DOHH2 (cell line): Measurements from ENCODE around the gene WWOX.

Source experiments
- H3F3A ChIP-seq: fragments of 200-600 bp; sonication (generic), shearing (Covaris generic); 2 replicates; pipeline ENCODE4 v1.6.0; 2016; ENCODE audit warnings: antibody characterized with exemption, mild to moderate bottlenecking; ENCODE audit not compliant: control insufficient read depth, insufficient read depth
- H3K27ac ChIP-seq: fragments of 200-600 bp; sonication (generic); 2 replicates; pipeline ENCODE4 v1.5.1; 2014; ENCODE audit warnings: low read depth, mild to moderate bottlenecking, low read length, moderate library complexity
- H3K27me3 ChIP-seq: fragments of 200-600 bp; sonication (generic); 2 replicates; pipeline ENCODE4 v1.6.1; 2014; ENCODE audit warnings: mild to moderate bottlenecking, low read length, mixed read lengths; ENCODE audit not compliant: control insufficient read depth
- H3K36me3 ChIP-seq: fragments of 200-600 bp; sonication (generic); 2 replicates; pipeline ENCODE4 v1.6.1; 2014; ENCODE audit warnings: mild to moderate bottlenecking, low read length, moderate library complexity, mixed read lengths; ENCODE audit not compliant: control insufficient read depth
- H3K4me1 ChIP-seq: fragments of 200-600 bp; sonication (generic); 2 replicates; pipeline ENCODE4 v1.6.1; 2014; ENCODE audit warnings: mild to moderate bottlenecking, low read length, mixed read lengths; ENCODE audit not compliant: control insufficient read depth
- H3K4me2 ChIP-seq: fragments of 200-600 bp; sonication (generic); 2 replicates; pipeline ENCODE4 v1.6.0; 2014; ENCODE audit warnings: mild to moderate bottlenecking, low read length, moderate library complexity
- H3K4me3 ChIP-seq: fragments of 200-600 bp; sonication (generic); 2 replicates; pipeline ENCODE4 v1.5.1; 2014; ENCODE audit warnings: mild to moderate bottlenecking, low read length, mixed read lengths
- H3K79me2 ChIP-seq: fragments of 200-600 bp; sonication (generic); 2 replicates; pipeline ENCODE4 v1.6.1; 2014; ENCODE audit warnings: mild to moderate bottlenecking, low read length, mixed read lengths; ENCODE audit not compliant: control insufficient read depth
- H3K9me2 ChIP-seq: fragments of 200-600 bp; sonication (generic); replicated peaks from 2 replicates; pipeline ENCODE4 v1.6.1; 2014; ENCODE audit warnings: mild to moderate bottlenecking, low read length, mixed read lengths; ENCODE audit not compliant: control insufficient read depth
- H3K9me3 ChIP-seq: fragments of 200-600 bp; sonication (generic); 2 replicates; pipeline ENCODE4 v1.6.1; 2014; ENCODE audit warnings: antibody characterized with exemption, low read length, mixed read lengths; ENCODE audit not compliant: control insufficient read depth, insufficient read depth
- H4K20me1 ChIP-seq: fragments of 200-600 bp; sonication (generic); 2 replicates; pipeline ENCODE4 v1.6.0; 2014; ENCODE audit warnings: low read depth, mild to moderate bottlenecking, antibody characterized with exemption, low read length, moderate library complexity; ENCODE audit not compliant: control insufficient read depth, insufficient read depth
- CTCF ChIP-seq: fragments of 200-600 bp; sonication (generic); IDR thresholded peaks from one replicate; pipeline ENCODE4 v1.5.1; 2014; ENCODE audit warnings: antibody characterized with exemption, mild to moderate bottlenecking, low read depth, low read length; ENCODE audit not compliant: poor library complexity, severe bottlenecking
- EZH2phosphoT487 ChIP-seq: fragments of 200-600 bp; sonication (generic); IDR thresholded peaks from 2 replicates; pipeline ENCODE4 v1.6.1; 2017; ENCODE audit warnings: borderline replicate concordance, mild to moderate bottlenecking, antibody characterized with exemption, low read length, moderate library complexity, mixed read lengths

The WWOX gene

DNA sequence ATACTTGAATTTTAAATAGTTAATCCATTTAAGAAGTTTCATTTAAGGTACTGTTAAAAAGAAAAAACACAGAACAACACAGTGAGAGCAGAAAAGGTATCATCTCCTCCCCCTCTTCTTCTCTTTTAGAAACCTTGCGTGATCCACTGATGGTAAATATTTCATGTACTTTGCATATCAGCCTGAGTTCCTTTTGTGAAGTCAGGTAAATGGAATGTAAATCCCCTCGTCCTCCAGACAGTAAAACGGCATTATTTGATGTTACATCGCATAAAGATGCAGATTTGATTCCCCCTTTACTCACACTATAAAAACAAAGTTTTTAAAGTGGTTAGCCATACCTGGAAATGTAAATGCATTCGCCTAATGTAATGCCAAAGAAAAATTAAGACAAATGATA, 234.4 kb downstream of the WWOX start:
- Histone ChIP-seq H3K36me3 (no peaks in the 10 kb centered on the region), H3K4me1 (no peaks in the 10 kb centered on the region), H3K4me2 (no peak overlapping the region), H3K9me2 (no peaks in the 10 kb centered on the region), H3K4me3 (no peak overlapping the region), H3K9me3 (no peaks in the 10 kb centered on the region), H3F3A (no peaks in the 10 kb centered on the region), H3K27ac (no peak overlapping the region), H4K20me1 (no peaks in the 10 kb centered on the region), H3K27me3 (no peaks in the 10 kb centered on the region), H3K79me2 (no peaks in the 10 kb centered on the region)
- no peak for TF ChIP-seq CTCF
- TF ChIP-seq EZH2phosphoT487, result no peak

DNA sequence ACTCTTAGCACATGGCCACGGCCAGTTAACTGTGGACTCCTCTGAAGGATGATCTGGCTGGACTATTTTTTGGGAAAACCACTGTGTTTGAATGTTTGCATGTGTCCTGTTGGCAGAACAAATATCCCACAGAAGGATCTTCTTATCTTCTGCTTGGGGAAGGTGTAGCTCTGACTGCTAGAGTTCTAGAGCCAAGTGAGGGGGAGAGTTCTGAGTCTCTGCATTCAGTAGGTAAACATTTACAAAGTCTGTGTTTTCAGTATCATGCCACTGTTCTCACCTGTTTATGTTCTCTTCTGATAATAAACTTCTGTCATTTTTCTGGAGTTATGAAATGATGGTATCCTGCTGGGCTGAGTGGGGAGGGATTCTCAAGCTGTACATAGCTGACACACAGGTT, 241.1 kb downstream of the WWOX start:
- H3K27me3 ChIP-seq, result no peaks in the 10 kb centered on the region
- H3K27ac ChIP-seq, result no peak overlapping the region
- no peaks in the 10 kb centered on the region for H3F3A ChIP-seq
- no peaks in the 10 kb centered on the region for H3K9me2 ChIP-seq
- H4K20me1 ChIP-seq, result no peaks in the 10 kb centered on the region
- H3K36me3 ChIP-seq, result no peaks in the 10 kb centered on the region
- TF ChIP-seq EZH2phosphoT487 (no peak), CTCF (no peak)
- H3K9me3 ChIP-seq, result no peaks in the 10 kb centered on the region
- H3K79me2 ChIP-seq, result no peaks in the 10 kb centered on the region
- no peak overlapping the region for H3K4me2 ChIP-seq
- no peaks in the 10 kb centered on the region for H3K4me1 ChIP-seq
- H3K4me3 ChIP-seq, result no peak overlapping the region

DNA sequence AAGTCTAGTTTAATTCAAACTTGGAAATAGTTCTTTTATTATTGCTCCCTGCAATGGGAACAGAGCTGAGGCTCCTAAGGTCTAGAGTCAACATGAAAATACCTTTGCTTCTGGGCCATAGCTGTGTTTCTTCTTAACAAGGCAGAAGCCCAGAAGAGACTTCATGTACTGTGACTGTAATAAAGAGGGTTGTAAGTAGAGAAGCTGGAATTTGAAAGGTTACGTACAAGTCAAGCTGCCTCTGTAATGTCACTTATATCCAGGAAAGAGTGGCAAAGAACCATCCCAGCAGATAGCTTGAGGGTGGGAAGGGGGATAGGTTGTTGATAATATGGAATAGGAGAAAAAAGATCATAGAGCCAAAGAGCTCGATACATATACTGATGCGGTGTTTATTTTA, 248.6 kb downstream of the WWOX start:
- no peaks in the 10 kb centered on the region for H3K4me1 ChIP-seq
- H3K36me3 ChIP-seq, result no peaks in the 10 kb centered on the region
- H4K20me1 ChIP-seq, result no peaks in the 10 kb centered on the region
- H3K79me2 ChIP-seq, result no peaks in the 10 kb centered on the region
- TF ChIP-seq CTCF (no peak), EZH2phosphoT487 (no peak)
- no peak overlapping the region for H3K4me3 ChIP-seq
- H3K27ac ChIP-seq, result no peak overlapping the region
- no peaks in the 10 kb centered on the region for H3K9me3 ChIP-seq
- no peaks in the 10 kb centered on the region for H3K27me3 ChIP-seq
- H3K9me2 ChIP-seq, result no peaks in the 10 kb centered on the region
- no peaks in the 10 kb centered on the region for H3F3A ChIP-seq
- H3K4me2 ChIP-seq, result no peak overlapping the region

DNA sequence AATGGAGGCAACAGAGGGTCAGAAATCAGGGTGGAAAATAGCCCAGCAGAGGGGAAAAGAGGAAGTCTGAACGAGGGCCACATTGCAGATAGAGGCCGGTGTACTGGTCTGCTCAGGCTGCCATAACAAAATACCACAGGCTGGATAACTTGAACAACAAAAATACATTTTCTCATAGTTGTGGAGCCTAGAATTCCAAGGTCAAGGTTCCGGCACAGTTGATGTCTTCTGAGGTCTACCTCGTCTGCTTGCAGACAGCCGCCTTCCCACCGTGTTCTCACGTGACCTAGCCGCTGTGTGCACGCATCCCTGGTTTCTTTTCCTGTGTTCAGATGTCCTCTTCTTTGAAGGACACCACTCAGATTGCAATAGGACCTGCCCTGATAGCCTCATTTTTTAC, 249.4 kb downstream of the WWOX start:
- H3K9me3 ChIP-seq, result no peaks in the 10 kb centered on the region
- H3K4me1 ChIP-seq, result no peaks in the 10 kb centered on the region
- no peaks in the 10 kb centered on the region for H3K27me3 ChIP-seq
- TF ChIP-seq EZH2phosphoT487, result no peak
- TF ChIP-seq CTCF, result no peak
- H3K4me3 ChIP-seq, result no peak overlapping the region
- no peaks in the 10 kb centered on the region for H3K36me3 ChIP-seq
- no peaks in the 10 kb centered on the region for H3F3A ChIP-seq
- H3K4me2 ChIP-seq, result no peak overlapping the region
- no peaks in the 10 kb centered on the region for H4K20me1 ChIP-seq
- no peaks in the 10 kb centered on the region for H3K9me2 ChIP-seq
- no peak overlapping the region for H3K27ac ChIP-seq
- no peaks in the 10 kb centered on the region for H3K79me2 ChIP-seq
